ENCODE data around the gene OR8D1. TPM values are rescaled to one million over a fixed set of nuclear protein-coding genes. Genes with fewer than 3 reads are reported as not detected.

Gene OR8D1
- total and polyA plus RNA-seq, 2 of the 8 experiments (the other 6 are each of a cell fraction or from before 2014, with no cell fraction given) = not detected

GRCh38 chr11:124296016-124296415, 17.7 kb downstream of the OR8D1 start:
- H3K79me1 ChIP-seq (ENCODE audit: low read depth, low read length) = no peaks in the 10 kb centered on the region
- no peak overlapping the region for H3K23ac ChIP-seq (ENCODE audit: insufficient read length)
- FAIRE-seq = no peak
- H3K36me3 ChIP-seq (ENCODE audit: control insufficient read depth in 2 of 4, insufficient read depth in 4 of 4, low read length in 3 of 4) = no peaks in the 10 kb centered on the region
- no peak overlapping the region for H2BK120ac ChIP-seq (replicated peaks; ENCODE audit: low read depth, low read length)
- no peaks in the 10 kb centered on the region for H3K4me1 ChIP-seq (replicated peaks in 1 of 4; ENCODE audit: control insufficient read depth in 3 of 4, insufficient read depth in 4 of 4, low read length in 3 of 4)
- no peak overlapping the region for H3K27ac ChIP-seq (ENCODE audit: low read depth, low read length)
- no peak for TF ChIP-seq MAFK (IDR thresholded peaks at IDR 0.05; ENCODE audit: low read depth, low read length)
- no peak for TF ChIP-seq HDAC6 (IDR thresholded peaks at IDR 0.05; ENCODE audit: low read depth, low read length)
- H3K4me3 ChIP-seq (ENCODE audit: extremely low read depth in 1 of 4, insufficient read depth in 2 of 4, low read depth in 3 of 4, low read length in 4 of 4) = no peak overlapping the region
- H2AFZ ChIP-seq (ENCODE audit: low read length) = no peak overlapping the region
- no peak overlapping the region for H2BK12ac ChIP-seq (ENCODE audit: low read depth, low read length)
- DNase-seq (ENCODE audit: low read depth in 1 of 2, low spot score in 2 of 2) = no peak
- no peak overlapping the region for H2BK20ac ChIP-seq (ENCODE audit: low read length)
- H2BK5ac ChIP-seq (ENCODE audit: low read depth, low read length) = no peak overlapping the region
- H3K4ac ChIP-seq (replicated peaks; ENCODE audit: insufficient read length, low read depth, low read length) = no peak overlapping the region
- no peaks in the 10 kb centered on the region for H3K23me2 ChIP-seq (ENCODE audit: low read depth, low read length)
- no peaks in the 10 kb centered on the region for H4K20me1 ChIP-seq (replicated peaks in 1 of 2; ENCODE audit: control insufficient read depth in 1 of 2, insufficient read depth in 2 of 2, low read length in 2 of 2)
- no peak overlapping the region for H2AK5ac ChIP-seq (ENCODE audit: low read depth, low read length)
- H3K56ac ChIP-seq (replicated peaks; ENCODE audit: insufficient read length, low read depth, low read length) = no peak overlapping the region
- H2BK15ac ChIP-seq (ENCODE audit: low read length) = no peak overlapping the region
- H3K9me3 ChIP-seq (ENCODE audit: insufficient read depth in 2 of 2, low read depth in 1 of 2, low read length in 1 of 2) = no peaks in the 10 kb centered on the region
- H3K14ac ChIP-seq (ENCODE audit: insufficient read length) = no peak overlapping the region
- H4K8ac ChIP-seq (ENCODE audit: extremely low read depth, insufficient read depth, low read length) = no peak overlapping the region
- CTCF ChIA-PET (ENCODE audit: partially characterized antibody) = no interaction called here
- no peak overlapping the region for H4K5ac ChIP-seq (ENCODE audit: insufficient read length, low read depth, low read length)
- H3K18ac ChIP-seq (ENCODE audit: extremely low read depth, low read length) = no peak overlapping the region
- POLR2A ChIA-PET (ENCODE audit: partially characterized antibody) = no interaction called here
- no peaks in the 10 kb centered on the region for H3K27me3 ChIP-seq (replicated peaks in 1 of 4; ENCODE audit: control insufficient read depth in 3 of 4, extremely low read depth in 1 of 4, insufficient read depth in 3 of 4, low read length in 3 of 4)
- H3K9ac ChIP-seq (replicated peaks in 1 of 4; ENCODE audit: extremely low read depth in 1 of 4, low read depth in 3 of 4, low read length in 3 of 4) = no peak overlapping the region
- no peaks in the 10 kb centered on the region for H3K79me2 ChIP-seq (ENCODE audit: control insufficient read depth in 1 of 2, insufficient read depth in 2 of 2, low read length in 2 of 2)
- no peak overlapping the region for H3K4me2 ChIP-seq (ENCODE audit: insufficient read depth in 1 of 2, low read depth in 2 of 2, low read length in 2 of 2)
- no peak overlapping the region for H4K91ac ChIP-seq (replicated peaks; ENCODE audit: insufficient read length, low read length)
